ENCODE data around the gene NCAM2. TPM values are rescaled to one million over a fixed set of nuclear protein-coding genes. Genes with fewer than 3 reads are reported as not detected.

The NCAM2 gene
- total RNA-seq, 2 experiments from 2014 or later, result not detected

GRCh38 chr21:21213297-21213696, 215.1 kb downstream of the NCAM2 start:
- ChIA-PET CTCF (no interaction called here), POLR2A (no interaction called here)
- H3K36me3 Mint-ChIP-seq (ENCODE audit: low read depth), result no peaks in the 10 kb centered on the region
- no peak overlapping the region for H3K4me3 Mint-ChIP-seq
- DNase-seq (no peak), ATAC-seq (no peak)
- no peaks in the 10 kb centered on the region for H3K4me1 Mint-ChIP-seq (ENCODE audit: low read depth)
- no peaks in the 10 kb centered on the region for H3K9me3 Mint-ChIP-seq (ENCODE audit: insufficient read depth)
- no peak overlapping the region for H3K27ac Mint-ChIP-seq
- no peaks in the 10 kb centered on the region for H3K27me3 Mint-ChIP-seq (ENCODE audit: low read depth)

GRCh38 chr21:21216047-21216446, 217.8 kb downstream of the NCAM2 start:
- ATAC-seq (no peak), DNase-seq (no peak)
- ChIA-PET POLR2A (no interaction called here), CTCF (no interaction called here)
- Mint-ChIP-seq H3K9me3 (ENCODE audit: insufficient read depth) (no peaks in the 10 kb centered on the region), H3K36me3 (ENCODE audit: low read depth) (no peaks in the 10 kb centered on the region), H3K4me1 (ENCODE audit: low read depth) (no peaks in the 10 kb centered on the region), H3K27ac (no peak overlapping the region), H3K27me3 (ENCODE audit: low read depth) (no peaks in the 10 kb centered on the region), H3K4me3 (no peak overlapping the region)

- H3K27ac Mint-ChIP-seq, result no peak overlapping the region
- H3K36me3 Mint-ChIP-seq (ENCODE audit: low read depth), result no peaks in the 10 kb centered on the region
- H3K4me1 Mint-ChIP-seq (ENCODE audit: low read depth), result no peaks in the 10 kb centered on the region
- H3K4me3 Mint-ChIP-seq, result no peak overlapping the region
- no peak for DNase-seq
- peaks cover 4% of the 10 kb centered on the region for H3K9me3 Mint-ChIP-seq (ENCODE audit: insufficient read depth)
- no peaks in the 10 kb centered on the region for H3K27me3 Mint-ChIP-seq (ENCODE audit: low read depth)
- POLR2A ChIA-PET, result no interaction called here
- CTCF ChIA-PET, result no interaction called here
- ATAC-seq, result no peak
These were observed 228.3 kb downstream of the NCAM2 start for GRCh38 chr21:21226472-21226871.

- H3K9me3 Mint-ChIP-seq (ENCODE audit: insufficient read depth), result no peaks in the 10 kb centered on the region
- H3K4me1 Mint-ChIP-seq (ENCODE audit: low read depth), result no peaks in the 10 kb centered on the region
- ChIA-PET CTCF (no interaction called here), POLR2A (no interaction called here)
- no peak overlapping the region for H3K27ac Mint-ChIP-seq
- ATAC-seq (no peak), DNase-seq (no peak)
- no peaks in the 10 kb centered on the region for H3K36me3 Mint-ChIP-seq (ENCODE audit: low read depth)
- no peaks in the 10 kb centered on the region for H3K27me3 Mint-ChIP-seq (ENCODE audit: low read depth)
- H3K4me3 Mint-ChIP-seq, result no peak overlapping the region
These were observed 232.5 kb downstream of the NCAM2 start for GRCh38 chr21:21230672-21231071.

GRCh38 chr21:21231913-21232312, 233.7 kb downstream of the NCAM2 start:
- CTCF ChIA-PET, result no interaction called here
- no peaks in the 10 kb centered on the region for H3K36me3 Mint-ChIP-seq (ENCODE audit: low read depth)
- H3K9me3 Mint-ChIP-seq (ENCODE audit: insufficient read depth), result no peaks in the 10 kb centered on the region
- H3K4me3 Mint-ChIP-seq, result no peak overlapping the region
- POLR2A ChIA-PET, result no interaction called here
- no peak overlapping the region for H3K27ac Mint-ChIP-seq
- no peaks in the 10 kb centered on the region for H3K27me3 Mint-ChIP-seq (ENCODE audit: low read depth)
- DNase-seq (no peak), ATAC-seq (no peak)
- H3K4me1 Mint-ChIP-seq (ENCODE audit: low read depth), result no peaks in the 10 kb centered on the region

- POLR2A ChIA-PET, result no interaction called here
- Mint-ChIP-seq H3K4me1 (ENCODE audit: low read depth) (no peaks in the 10 kb centered on the region), H3K27me3 (ENCODE audit: low read depth) (no peaks in the 10 kb centered on the region), H3K4me3 (no peak overlapping the region), H3K9me3 (ENCODE audit: insufficient read depth) (no peaks in the 10 kb centered on the region), H3K27ac (no peak overlapping the region), H3K36me3 (ENCODE audit: low read depth) (no peaks in the 10 kb centered on the region)
- no peak for ATAC-seq
- no peak for DNase-seq
- CTCF ChIA-PET, result no interaction called here
These were observed 234.1 kb downstream of the NCAM2 start for GRCh38 chr21:21232320-21232719.

GRCh38 chr21:21233051-21233450, 234.8 kb downstream of the NCAM2 start:
- ATAC-seq (no peak), DNase-seq (no peak)
- ChIA-PET POLR2A (no interaction called here), CTCF (no interaction called here)
- H3K27me3 Mint-ChIP-seq (ENCODE audit: low read depth), result no peaks in the 10 kb centered on the region
- no peak overlapping the region for H3K27ac Mint-ChIP-seq
- no peaks in the 10 kb centered on the region for H3K36me3 Mint-ChIP-seq (ENCODE audit: low read depth)
- H3K9me3 Mint-ChIP-seq (ENCODE audit: insufficient read depth), result no peaks in the 10 kb centered on the region
- H3K4me3 Mint-ChIP-seq, result no peak overlapping the region
- H3K4me1 Mint-ChIP-seq (ENCODE audit: low read depth), result no peaks in the 10 kb centered on the region

- Mint-ChIP-seq H3K27me3 (ENCODE audit: low read depth) (no peaks in the 10 kb centered on the region), H3K4me3 (no peak overlapping the region), H3K9me3 (ENCODE audit: insufficient read depth) (no peaks in the 10 kb centered on the region), H3K27ac (no peak overlapping the region), H3K36me3 (ENCODE audit: low read depth) (no peaks in the 10 kb centered on the region), H3K4me1 (ENCODE audit: low read depth) (no peaks in the 10 kb centered on the region)
- DNase-seq (no peak), ATAC-seq (no peak)
- ChIA-PET POLR2A (no interaction called here), CTCF (no interaction called here)
These were observed 238.8 kb downstream of the NCAM2 start for GRCh38 chr21:21236996-21237395.

- Mint-ChIP-seq H3K4me3 (no peak overlapping the region), H3K36me3 (ENCODE audit: low read depth) (no peaks in the 10 kb centered on the region), H3K4me1 (ENCODE audit: low read depth) (no peaks in the 10 kb centered on the region), H3K27me3 (ENCODE audit: low read depth) (no peaks in the 10 kb centered on the region), H3K9me3 (ENCODE audit: insufficient read depth) (no peaks in the 10 kb centered on the region), H3K27ac (no peak overlapping the region)
- no peak for ATAC-seq
- ChIA-PET POLR2A (no interaction called here), CTCF (no interaction called here)
- DNase-seq, result no peak
These were observed 240.6 kb downstream of the NCAM2 start for GRCh38 chr21:21238629-21239400.

GRCh38 chr21:21241391-21241790, 243.2 kb downstream of the NCAM2 start:
- Mint-ChIP-seq H3K27me3 (ENCODE audit: low read depth) (no peaks in the 10 kb centered on the region), H3K4me3 (no peak overlapping the region), H3K4me1 (ENCODE audit: low read depth) (no peaks in the 10 kb centered on the region), H3K27ac (no peak overlapping the region), H3K36me3 (ENCODE audit: low read depth) (no peaks in the 10 kb centered on the region), H3K9me3 (ENCODE audit: insufficient read depth) (no peaks in the 10 kb centered on the region)
- CTCF ChIA-PET, result no interaction called here
- POLR2A ChIA-PET, result no interaction called here
- no peak for ATAC-seq
- DNase-seq, result no peak

- Mint-ChIP-seq H3K36me3 (ENCODE audit: low read depth) (no peaks in the 10 kb centered on the region), H3K4me1 (ENCODE audit: low read depth) (no peaks in the 10 kb centered on the region), H3K27ac (no peak overlapping the region), H3K4me3 (no peak overlapping the region), H3K27me3 (ENCODE audit: low read depth) (no peaks in the 10 kb centered on the region), H3K9me3 (ENCODE audit: insufficient read depth) (no peaks in the 10 kb centered on the region)
- ChIA-PET POLR2A (no interaction called here), CTCF (no interaction called here)
- ATAC-seq (no peak), DNase-seq (no peak)
These were observed 247.8 kb downstream of the NCAM2 start for GRCh38 chr21:21246007-21246406.

GRCh38 chr21:21247424-21247823, 249.2 kb downstream of the NCAM2 start:
- H3K27ac Mint-ChIP-seq, result no peak overlapping the region
- no peaks in the 10 kb centered on the region for H3K27me3 Mint-ChIP-seq (ENCODE audit: low read depth)
- ATAC-seq (no peak), DNase-seq (no peak)
- POLR2A ChIA-PET, result no interaction called here
- H3K4me3 Mint-ChIP-seq, result no peak overlapping the region
- no peaks in the 10 kb centered on the region for H3K36me3 Mint-ChIP-seq (ENCODE audit: low read depth)
- CTCF ChIA-PET, result no interaction called here
- H3K4me1 Mint-ChIP-seq (ENCODE audit: low read depth), result no peaks in the 10 kb centered on the region
- H3K9me3 Mint-ChIP-seq (ENCODE audit: insufficient read depth), result no peaks in the 10 kb centered on the region

- peaks cover 17% of the 10 kb centered on the region for H3K9me3 Mint-ChIP-seq (ENCODE audit: insufficient read depth)
- CTCF ChIA-PET, result no interaction called here
- H3K27me3 Mint-ChIP-seq (ENCODE audit: low read depth), result no peaks in the 10 kb centered on the region
- POLR2A ChIA-PET, result no interaction called here
- H3K36me3 Mint-ChIP-seq (ENCODE audit: low read depth), result no peaks in the 10 kb centered on the region
- peak overlapping the region; percentile 61 for H3K27ac Mint-ChIP-seq
- no peak overlapping the region for H3K4me3 Mint-ChIP-seq
- H3K4me1 Mint-ChIP-seq (ENCODE audit: low read depth), result peaks cover 6% of the 10 kb centered on the region
- no peak for ATAC-seq
- DNase-seq, result no peak
These were observed 263.8 kb downstream of the NCAM2 start for GRCh38 chr21:21262048-21262447.
